CD4-positive, alpha-beta T cell treated with Interleukin-15 for 1 hour (primary cell): Measurements from ENCODE around the gene LRMDA.
"Not testable (repeated sequence)": the region's sequence is repeated elsewhere in the genome, so short reads cannot be mapped to it uniquely, and the experiment has no call there.

Source experiments
- DNase-seq: peaks from one replicate; pipeline ENCODE4 v3.0.0-alpha.2; 2020

LRMDA gene

GRCh38 chr10:76115471-76116155 is 684.2 kb downstream of the LRMDA start:
- no peak for DNase-seq

GRCh38 chr10:76116523-76116922 is 685.1 kb downstream of the LRMDA start:
- DNase-seq, result no peak

GRCh38 chr10:76117949-76118348 is 686.5 kb downstream of the LRMDA start:
- no peak for DNase-seq

GRCh38 chr10:76119036-76119435 is 687.6 kb downstream of the LRMDA start:
- no peak for DNase-seq

- DNase-seq, result no peak
Observed at GRCh38 chr10:76119515-76119914, 688.1 kb downstream of the LRMDA start.

GRCh38 chr10:76122056-76122455 is 690.6 kb downstream of the LRMDA start:
- DNase-seq, result no peak

GRCh38 chr10:76124280-76124679 is 692.9 kb downstream of the LRMDA start:
- DNase-seq, result no peak

GRCh38 chr10:76125900-76126299 is 694.5 kb downstream of the LRMDA start:
- DNase-seq, result no peak

- no peak for DNase-seq
Observed at GRCh38 chr10:76126607-76127527, 695.4 kb downstream of the LRMDA start.

GRCh38 chr10:76127984-76128589 is 696.7 kb downstream of the LRMDA start:
- no peak for DNase-seq

- DNase-seq, result no peak
Observed at GRCh38 chr10:76129213-76129612, 697.8 kb downstream of the LRMDA start.

GRCh38 chr10:76130892-76131291 is 699.5 kb downstream of the LRMDA start:
- no peak for DNase-seq

GRCh38 chr10:76133597-76134255 is 702.3 kb downstream of the LRMDA start:
- no peak for DNase-seq

- no peak for DNase-seq
Observed at GRCh38 chr10:76136961-76137360, 705.5 kb downstream of the LRMDA start.

GRCh38 chr10:76138286-76138685 is 706.9 kb downstream of the LRMDA start:
- no peak for DNase-seq

- no peak for DNase-seq
Observed at GRCh38 chr10:76138906-76139305, 707.5 kb downstream of the LRMDA start.

- no peak for DNase-seq
Observed at GRCh38 chr10:76139431-76139830, 708.0 kb downstream of the LRMDA start.

- no peak for DNase-seq
Observed at GRCh38 chr10:76141376-76141775, 710.0 kb downstream of the LRMDA start.

GRCh38 chr10:76148217-76148616 is 716.8 kb downstream of the LRMDA start:
- DNase-seq, result not testable (repeated sequence)

GRCh38 chr10:76149182-76149581 is 717.8 kb downstream of the LRMDA start:
- no peak for DNase-seq

GRCh38 chr10:76149602-76150138 is 718.2 kb downstream of the LRMDA start:
- no peak for DNase-seq

- DNase-seq, result no peak
Observed at GRCh38 chr10:76150139-76150875, 718.9 kb downstream of the LRMDA start.
